ENCODE measurements around the gene SPOUT1.
A peak's percentile ranks its signal among the peaks of the same experiment; 100 is the strongest.

Gene SPOUT1

GRCh38 chr9:128773049-128773448 is 56.5 kb downstream of the SPOUT1 start:
- DNase-seq (ENCODE audit: low read depth in 1 of 2, low spot score in 1 of 2): no peak

- DNase-seq (ENCODE audit: low read depth in 1 of 2, low spot score in 1 of 2): peak; percentile 90
These were observed 57.7 kb downstream of the SPOUT1 start, which contains the start of gene ZER1 for GRCh38 chr9:128771745-128772519. ZER1 (minus strand) TSS chr9:128771927; CDS start chr9:128755565, 16,362 bp downstream.

GRCh38 chr9:128771094-128771721 is 58.4 kb downstream of the SPOUT1 start:
- DNase-seq (ENCODE audit: low read depth in 1 of 2, low spot score in 1 of 2): no peak

GRCh38 chr9:128770286-128771030 is 59.1 kb downstream of the SPOUT1 start:
- DNase-seq (ENCODE audit: low read depth in 1 of 2, low spot score in 1 of 2): no peak

Data from activated CD4-positive, alpha-beta T cell treated with anti-CD3 and anti-CD28 coated beads, Interleukin-2, amount 50 U/mL, for 24 hours (primary cell).